Endodermal cell (in vitro differentiated cells): Measurements from ENCODE around the gene DNAJA4. TPM values are rescaled to one million over a fixed set of nuclear protein-coding genes. Genes with fewer than 3 reads are reported as not detected.

Experiments
- DNase-seq: peaks from one replicate; pipeline ENCODE4 v3.0.0-alpha.2; 2017
- H3K27ac ChIP-seq: 2 replicates; pipeline ENCODE4 v1.5.1; 2013; ENCODE audit warnings: mild to moderate bottlenecking, low read depth, low read length, moderate library complexity
- H3K27me3 ChIP-seq: 2 replicates; pipeline ENCODE4 v1.6.1; 2013; ENCODE audit warnings: mild to moderate bottlenecking, low read length, moderate library complexity; ENCODE audit not compliant: insufficient read depth, control insufficient read depth, poor library complexity, severe bottlenecking
- H3K36me3 ChIP-seq: 2 replicates; pipeline ENCODE4 v1.7.0; 2013; ENCODE audit warnings: mild to moderate bottlenecking, low read length, moderate library complexity; ENCODE audit not compliant: control insufficient read depth, insufficient read depth
- H3K4me1 ChIP-seq: one replicate; pipeline ENCODE4 v1.7.0; 2013; ENCODE audit warnings: low read length; ENCODE audit not compliant: control insufficient read depth, insufficient read depth
- H3K4me3 ChIP-seq: 2 replicates; pipeline ENCODE4 v1.5.1; 2013; ENCODE audit warnings: mild to moderate bottlenecking, low read length, moderate library complexity
- H3K9ac ChIP-seq: 2 replicates; pipeline ENCODE4 v1.6.1; 2013; ENCODE audit warnings: mild to moderate bottlenecking, low read length, moderate library complexity; ENCODE audit not compliant: poor library complexity, severe bottlenecking; ENCODE audit errors: extremely low read depth
- H3K9me3 ChIP-seq: 2 replicates; pipeline ENCODE4 v1.6.1; 2013; ENCODE audit warnings: mild to moderate bottlenecking, low read length, moderate library complexity; ENCODE audit not compliant: control insufficient read depth
- H3K27ac Mint-ChIP-seq: 2 replicates; pipeline ENCODE4 v1.8.0; 2020; ENCODE audit warnings: mixed read lengths
- H3K27me3 Mint-ChIP-seq: 2 replicates; pipeline ENCODE4 v1.8.0; 2021; ENCODE audit warnings: mild to moderate bottlenecking, mixed read lengths; ENCODE audit not compliant: insufficient read depth
- H3K36me3 Mint-ChIP-seq: 2 replicates; pipeline ENCODE4 v1.8.0; 2020; ENCODE audit warnings: low read depth, mixed read lengths
- H3K4me1 Mint-ChIP-seq: 2 replicates; pipeline ENCODE4 v1.8.0; 2020; ENCODE audit warnings: mixed read lengths
- H3K4me3 Mint-ChIP-seq: 2 replicates; pipeline ENCODE4 v1.8.0; 2020; ENCODE audit warnings: mild to moderate bottlenecking, moderate library complexity, mixed read lengths
- H3K9me3 Mint-ChIP-seq: 2 replicates; pipeline ENCODE4 v1.8.0; 2020; ENCODE audit warnings: mild to moderate bottlenecking, mixed read lengths
- CTCF ChIP-seq: fragments of 200-600 bp; sonication (generic); conservative IDR thresholded peaks from 2 replicates; pipeline ENCODE4 v1.5.0; 2021; ENCODE audit warnings: antibody characterized with exemption, mild to moderate bottlenecking
- WGBS, 2 experiments: methylation state at CpG; one replicate each; pipeline versions ENCODE4 v1.1.5 to v1.1.7; 2013; ENCODE audit warnings: missing lambda C conversion rate in 2 of 2, mixed read lengths in 1 of 2; ENCODE audit not compliant: insufficient coverage in 1 of 2, insufficient read length in 1 of 2; 5-methylcytosine and 5-hydroxymethylcytosine counted together
- total RNA-seq, 2 donors: library from RNA; stranded (reverse); fragmentation: NEBNext Ultra II Directional in 1 of 2; extraction: Animal tissue kit (Norgen Biotek cat#: 25700) in 1 of 2; gene quantifications; 2 replicates in 1 of 2; 3 replicates in 1 of 2; pipeline ENCODE4 v1.2.1, GENCODE V29; 2021

Gene DNAJA4
- total RNA-seq, 2 donors from 2014 or later = 4.9 to 18.5 TPM

GRCh38 chr15:78319588-78319987 is 55.2 kb downstream of the DNAJA4 start:
- Histone ChIP-seq H3K9ac (no peak overlapping the region), H3K27me3 (no peaks in the 10 kb centered on the region), H3K36me3 (no peaks in the 10 kb centered on the region), H3K4me3 (no peak overlapping the region), H3K27ac (peak overlapping the region; percentile 86), H3K9me3 (no peaks in the 10 kb centered on the region), H3K4me1 (peaks cover 13% of the 10 kb centered on the region)
- DNase-seq = no peak
- TF ChIP-seq CTCF = no peak
- Mint-ChIP-seq H3K36me3 (no peaks in the 10 kb centered on the region), H3K27me3 (no peaks in the 10 kb centered on the region), H3K9me3 (no peaks in the 10 kb centered on the region), H3K4me1 (peaks cover 35% of the 10 kb centered on the region), H3K4me3 (no peak overlapping the region), H3K27ac (no peak overlapping the region)
- WGBS, 2 experiments = 60 to 87% methylated on average over 2 to 10 of the region's 10 CpGs

GRCh38 chr15:78320183-78320582 is 55.8 kb downstream of the DNAJA4 start:
- no peak for TF ChIP-seq CTCF
- WGBS, 2 experiments = 60 to 86% methylated on average over 1 to 5 of the region's 5 CpGs
- H3K4me3 Mint-ChIP-seq = no peak overlapping the region
- DNase-seq = peak; percentile 51
- no peak overlapping the region for H3K9ac ChIP-seq
- H3K4me3 ChIP-seq = no peak overlapping the region
- H3K27me3 Mint-ChIP-seq = no peaks in the 10 kb centered on the region
- H3K36me3 Mint-ChIP-seq = no peaks in the 10 kb centered on the region
- H3K27ac ChIP-seq = peak overlapping the region; percentile 86
- H3K9me3 ChIP-seq = no peaks in the 10 kb centered on the region
- peaks cover 41% of the 10 kb centered on the region for H3K4me1 Mint-ChIP-seq
- H3K4me1 ChIP-seq = peaks cover 16% of the 10 kb centered on the region
- H3K27ac Mint-ChIP-seq = no peak overlapping the region
- no peaks in the 10 kb centered on the region for H3K36me3 ChIP-seq
- no peaks in the 10 kb centered on the region for H3K9me3 Mint-ChIP-seq
- no peaks in the 10 kb centered on the region for H3K27me3 ChIP-seq

- H3K27me3 Mint-ChIP-seq = no peaks in the 10 kb centered on the region
- Histone ChIP-seq H3K9me3 (no peaks in the 10 kb centered on the region), H3K27me3 (no peaks in the 10 kb centered on the region), H3K4me3 (no peak overlapping the region), H3K27ac (peak overlapping the region; percentile 99), H3K4me1 (peaks cover 16% of the 10 kb centered on the region), H3K9ac (no peak overlapping the region), H3K36me3 (no peaks in the 10 kb centered on the region)
- TF ChIP-seq CTCF = no peak
- no peak overlapping the region for H3K4me3 Mint-ChIP-seq
- 77 to 85% methylated on average over 11 to 17 of the region's 17 CpGs for WGBS, 2 experiments
- DNase-seq = peak; percentile 58
- no peaks in the 10 kb centered on the region for H3K9me3 Mint-ChIP-seq
- peaks cover 42% of the 10 kb centered on the region for H3K4me1 Mint-ChIP-seq
- H3K36me3 Mint-ChIP-seq = no peaks in the 10 kb centered on the region
- no peak overlapping the region for H3K27ac Mint-ChIP-seq
These were observed 56.7 kb downstream of the DNAJA4 start for GRCh38 chr15:78321041-78321570.
